HepG2 (cell line): Measurements from ENCODE around the gene GBE1. TPM values are rescaled to one million over a fixed set of nuclear protein-coding genes. Genes with fewer than 3 reads are reported as not detected.

Source experiments
- ATAC-seq: fragments of 200-7000 bp; cut with Tn5 transposase; 3 replicates; pipeline ENCODE4 v1.9.1; 2020; ENCODE audit warnings: mild to moderate bottlenecking, moderate library complexity
- BruUV-seq: library from RNA; stranded (reverse); fragments of 400-500 nt; replicated peaks from 2 replicates; lab custom pipeline; 2021; lab: Mats Ljungman, UMichigan
- CTCF ChIA-PET: fragments of 300-600 bp; formaldehyde crosslinking; extraction: SDS; loops from one replicate; lab custom pipeline; 2021; ENCODE audit warnings: low total read pairs, inconsistent platforms, low intra/inter-chr PET ratio; lab: Yijun Ruan, JAX
- POLR2A ChIA-PET: fragments of 350-600 bp; sonication (Branson Sonifier 250); formaldehyde crosslinking; loops from one replicate; lab custom pipeline; 2020; ENCODE audit warnings: antibody characterized with exemption, inconsistent platforms; lab: Yijun Ruan, JAX
- DNase-seq: peaks from one replicate; pipeline ENCODE4 v3.0.0-alpha.2; 2015; ENCODE audit warnings: low spot score
- FAIRE-seq: peaks from 3 replicates; lab custom pipeline; 2011; peaks lifted over from hg19 to GRCh38; lab: Jason Lieb, UNC
- H2AFZ ChIP-seq: one replicate; pipeline ENCODE4 v1.6.1; 2011; ENCODE audit warnings: low read length, inconsistent platforms
- H3K27ac ChIP-seq: fragments of 300-600 bp; 3 replicates; pipeline ENCODE4 v1.8.0; 2011; ENCODE audit warnings: mixed run types, mild to moderate bottlenecking, mixed read lengths, low read length, inconsistent platforms; ENCODE audit not compliant: insufficient read depth; ENCODE audit errors: extremely low read length
- H3K27me3 ChIP-seq, 2 experiments: fragments of 200-600 bp in 1 of 2; 2 replicates in 1 of 2; 3 replicates in 1 of 2; pipeline versions ENCODE4 v1.6.0 to v1.8.0; 2011; ENCODE audit warnings: low read length in 2 of 2, mild to moderate bottlenecking in 2 of 2, moderate library complexity in 2 of 2, inconsistent platforms in 1 of 2; ENCODE audit not compliant: insufficient read depth in 2 of 2, control insufficient read depth in 1 of 2
- H3K36me3 ChIP-seq, 2 experiments: fragments of 200-600 bp in 1 of 2; replicated peaks in 1 of 2; 2 replicates in 1 of 2; 3 replicates in 1 of 2; pipeline versions ENCODE4 v1.5.1 to v1.8.0; 2011; ENCODE audit warnings: low read length in 2 of 2, inconsistent platforms in 1 of 2; ENCODE audit not compliant: insufficient read depth in 2 of 2, control insufficient read depth in 1 of 2
- H3K4me1 ChIP-seq: 2 replicates; pipeline ENCODE4 v1.5.1; 2012; ENCODE audit warnings: low read length, inconsistent platforms; ENCODE audit not compliant: insufficient read depth
- H3K4me2 ChIP-seq: 2 replicates; pipeline ENCODE4 v1.6.0; 2011; ENCODE audit warnings: low read depth, low read length, inconsistent platforms
- H3K4me3 ChIP-seq, 3 experiments: fragments of 200-600 bp in 1 of 3; sonication (generic), shearing (Covaris generic) in 1 of 3; replicated peaks in 1 of 3; 2 replicates each; pipeline ENCODE4 v1.5.1; 2011 to 2016; ENCODE audit warnings: low read length in 3 of 3, inconsistent platforms in 2 of 3, low read depth in 2 of 3, mild to moderate bottlenecking in 2 of 3, control low read depth in 1 of 3, mixed read lengths in 1 of 3; ENCODE audit not compliant: insufficient read depth in 1 of 3
- H3K79me2 ChIP-seq: one replicate; pipeline ENCODE4 v1.6.1; 2011; ENCODE audit warnings: low read length, inconsistent platforms; ENCODE audit not compliant: insufficient read depth
- H3K9ac ChIP-seq: 2 replicates; pipeline ENCODE4 v1.6.0; 2011; ENCODE audit warnings: mild to moderate bottlenecking, low read depth, low read length, inconsistent platforms; ENCODE audit not compliant: insufficient read depth
- H3K9me3 ChIP-seq: 2 replicates; pipeline ENCODE4 v1.5.1; 2012; ENCODE audit warnings: mild to moderate bottlenecking, low read length
- H4K20me1 ChIP-seq: 2 replicates; pipeline ENCODE4 v1.6.0; 2011; ENCODE audit warnings: inconsistent platforms, mild to moderate bottlenecking, low read length, moderate library complexity; ENCODE audit not compliant: insufficient read depth
- BCLAF1 ChIP-seq: fragments of 450-650 bp; IDR thresholded peaks from 2 replicates; pipeline ENCODE4 v1.6.1; 2017; ENCODE audit warnings: mild to moderate bottlenecking
- KLF16 ChIP-seq, 2 experiments: sonication (generic) in 1 of 2; formaldehyde crosslinking in 1 of 2; IDR thresholded peaks; 2 replicates each; pipeline versions ENCODE4 v1.6.1 to v1.8.0; 2016 to 2023; ENCODE audit warnings: missing genetic modification reagents in 2 of 2, missing compliant biosample characterization in 1 of 2
- NFKB2 ChIP-seq: sonication (generic); formaldehyde crosslinking; IDR thresholded peaks from 2 replicates; pipeline ENCODE4 v1.4.0; 2020; ENCODE audit warnings: missing genetic modification reagents, borderline replicate concordance
- NR2C2 ChIP-seq: sonication (generic); formaldehyde crosslinking; IDR thresholded peaks from 2 replicates; pipeline ENCODE4 v1.4.0; 2020; ENCODE audit warnings: missing genetic modification reagents, mild to moderate bottlenecking, moderate library complexity, borderline replicate concordance
- PRMT3 ChIP-seq: sonication (generic); formaldehyde crosslinking; IDR thresholded peaks from 2 replicates; pipeline ENCODE4 v1.8.1; 2022; ENCODE audit warnings: low read depth, mild to moderate bottlenecking, moderate library complexity, missing genetic modification reagents, borderline replicate concordance
- REL ChIP-seq: sonication (generic); formaldehyde crosslinking; conservative IDR thresholded peaks from 2 replicates; pipeline ENCODE4 v1.8.0; 2022; ENCODE audit warnings: mild to moderate bottlenecking, missing genetic modification reagents, moderate library complexity
- THYN1 ChIP-seq: sonication (generic); formaldehyde crosslinking; IDR thresholded peaks from 2 replicates; pipeline ENCODE4 v1.8.1; 2023; ENCODE audit warnings: low read depth, mild to moderate bottlenecking, moderate library complexity, missing genetic modification reagents, borderline replicate concordance
- YEATS4 ChIP-seq: sonication (generic); formaldehyde crosslinking; IDR thresholded peaks from 2 replicates; pipeline ENCODE4 v1.4.0; 2020; ENCODE audit warnings: missing genetic modification reagents, borderline replicate concordance
- ZBTB2 ChIP-seq: sonication (generic); formaldehyde crosslinking; IDR thresholded peaks from 2 replicates; pipeline ENCODE4 v1.8.0; 2022; ENCODE audit warnings: low read depth, missing genetic modification reagents
- ZBTB3 ChIP-seq: sonication (generic); formaldehyde crosslinking; IDR thresholded peaks from 2 replicates; pipeline ENCODE4 v1.4.0; 2020; ENCODE audit warnings: low read depth, mild to moderate bottlenecking, moderate library complexity, missing genetic modification reagents, borderline replicate concordance
- ZNF275 ChIP-seq: sonication (generic); formaldehyde crosslinking; IDR thresholded peaks from 2 replicates; pipeline ENCODE4 v1.8.0; 2022; ENCODE audit warnings: missing genetic modification reagents, mild to moderate bottlenecking, inconsistent platforms, borderline replicate concordance
- ZNF280B ChIP-seq: sonication (generic); formaldehyde crosslinking; IDR thresholded peaks from 2 replicates; pipeline ENCODE4 v1.5.0; 2020; ENCODE audit warnings: missing genetic modification reagents, mild to moderate bottlenecking, borderline replicate concordance
- ZNF382 ChIP-seq: sonication (generic); formaldehyde crosslinking; IDR thresholded peaks from 2 replicates; pipeline ENCODE4 v1.5.0; 2020; ENCODE audit warnings: missing genetic modification reagents, mild to moderate bottlenecking, borderline replicate concordance
- ZNF460 ChIP-seq: sonication (generic); formaldehyde crosslinking; IDR thresholded peaks from 2 replicates; pipeline ENCODE4 v1.5.1; 2020; ENCODE audit warnings: missing genetic modification reagents, mild to moderate bottlenecking, borderline replicate concordance
- ZNF790 ChIP-seq: sonication (generic); formaldehyde crosslinking; IDR thresholded peaks from 2 replicates; pipeline ENCODE4 v1.8.0; 2022; ENCODE audit warnings: missing genetic modification reagents, mild to moderate bottlenecking, borderline replicate concordance
- WGBS: methylation state at CpG from one replicate; pipeline ENCODE4 v1.1.6; 2017; ENCODE audit warnings: low lambda C conversion rate; 5-methylcytosine and 5-hydroxymethylcytosine counted together
- in situ Hi-C: cut with HindIII; loops from 2 replicates; pipeline ENCODE4 v1.10.0; 2017; ENCODE audit warnings: low pct_unique_long_range_greater_than_20kb; ENCODE audit not compliant: extremely low pct_ligation_motif_present
- intact Hi-C: fragments of 100-400 bp; cut with micrococcal nuclease; formaldehyde crosslinking; loops from one replicate; pipeline ENCODE4 v1.10.0; 2022; ENCODE audit not compliant: unreplicated experiment
- polyA plus RNA-seq, 8 experiments: library from polyadenylated mRNA; depleted of rRNA in 3 of 8; stranded (reverse) in 7 of 8; unstranded in 1 of 8; fragments of >200 nt; fragmentation: Illumina TruSeq in 4 of 8; extraction: Trizol in 4 of 8; gene quantifications; 2 replicates each; pipeline versions ENCODE4 v1.2.1 to v1.2.3, GENCODE V29; 2011 to 2016; ENCODE audit warnings: low read depth in 4 of 8, missing spikeins in 1 of 8, mixed read lengths in 1 of 8; ENCODE audit not compliant: insufficient read depth in 1 of 8
- total RNA-seq, 5 experiments: library from RNA; depleted of rRNA; stranded (reverse); fragments of >200 nt; fragmentation: Illumina TruSeq; extraction: Trizol; gene quantifications; 2 replicates each; pipeline ENCODE4 v1.2.3, GENCODE V29; 2016; ENCODE audit warnings: low read depth in 1 of 5

Gene GBE1
- total and polyA plus RNA-seq, 2 of the 13 experiments (the other 11 are each of a cell fraction or from before 2014, with no cell fraction given): 22.9 to 36.1 TPM

GRCh38 chr3:81497572-81498251 is 263.7 kb downstream of the GBE1 start:
- ChIA-PET POLR2A (no interaction called here), CTCF (no interaction called here)
- 95% methylated on average over 4 of the region's 4 CpGs for WGBS
- Histone ChIP-seq H3K27ac (no peak overlapping the region), H3K36me3 (no peaks in the 10 kb centered on the region), H3K4me2 (no peak overlapping the region), H3K4me3 (no peak overlapping the region), H3K27me3 (no peaks in the 10 kb centered on the region), H2AFZ (no peak overlapping the region), H3K9me3 (no peaks in the 10 kb centered on the region), H3K4me1 (no peaks in the 10 kb centered on the region), H3K9ac (no peak overlapping the region), H3K79me2 (no peaks in the 10 kb centered on the region), H4K20me1 (no peaks in the 10 kb centered on the region)
- intact Hi-C loops: loop anchor here (10.0 kb wide), 1 partner anchor 637 kb away; no protein-coding TSS in a partner anchor
- no peak for FAIRE-seq
- ATAC-seq: no peak
- in situ Hi-C loops: no loop called here
- DNase-seq: no peak
- BruUV-seq: no TSS peak
- no peak for TF ChIP-seq NFKB2 (CRISPR knock-in tag)
- no peak for TF ChIP-seq ZBTB3
- TF ChIP-seq ZNF280B (CRISPR knock-in tag): no peak
- no peak for TF ChIP-seq ZNF460
- no peak for TF ChIP-seq YEATS4 (CRISPR knock-in tag)
- TF ChIP-seq NR2C2 (CRISPR knock-in tag): no peak
- no peak for TF ChIP-seq ZNF382
- no peak for TF ChIP-seq ZBTB2 (CRISPR knock-in tag)
- TF ChIP-seq ZNF275: no peak
- no peak for TF ChIP-seq BCLAF1
- no peak for TF ChIP-seq KLF16 (CRISPR knock-in tag; IDR thresholded peaks at IDR 0.05)
- TF ChIP-seq ZNF790 (CRISPR knock-in tag): no peak
- TF ChIP-seq REL (CRISPR knock-in tag): no peak
- TF ChIP-seq PRMT3: no peak
- no peak for TF ChIP-seq THYN1 (CRISPR knock-in tag)
